NCI-H2107 (cell line): Measurements from ENCODE around the gene PRKCE.

Source experiments
- DNase-seq: peaks from one replicate; lab custom pipeline; 2025; lab: John Stamatoyannopoulos, UW

PRKCE gene

DNA sequence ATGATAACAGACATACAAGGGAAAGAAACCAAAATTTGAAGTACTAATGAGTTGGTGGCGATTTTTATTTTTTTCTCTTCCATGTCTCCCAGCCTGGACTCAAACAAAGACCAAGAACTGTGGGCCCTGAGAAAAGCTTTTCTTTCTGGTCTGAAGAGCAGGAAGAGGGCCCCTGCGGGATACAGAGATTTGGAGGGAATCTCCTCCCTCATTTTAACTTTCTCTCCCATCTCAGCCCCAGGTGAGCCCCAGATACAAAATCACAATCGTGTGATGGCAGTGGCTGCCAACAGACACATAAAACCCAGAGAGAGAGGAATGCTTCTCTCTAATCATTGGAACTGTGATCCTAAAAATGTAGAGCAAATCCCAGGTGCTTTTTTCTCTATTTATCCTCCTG is 19.5 kb upstream of the PRKCE start:
- DNase-seq, result no peak

DNA sequence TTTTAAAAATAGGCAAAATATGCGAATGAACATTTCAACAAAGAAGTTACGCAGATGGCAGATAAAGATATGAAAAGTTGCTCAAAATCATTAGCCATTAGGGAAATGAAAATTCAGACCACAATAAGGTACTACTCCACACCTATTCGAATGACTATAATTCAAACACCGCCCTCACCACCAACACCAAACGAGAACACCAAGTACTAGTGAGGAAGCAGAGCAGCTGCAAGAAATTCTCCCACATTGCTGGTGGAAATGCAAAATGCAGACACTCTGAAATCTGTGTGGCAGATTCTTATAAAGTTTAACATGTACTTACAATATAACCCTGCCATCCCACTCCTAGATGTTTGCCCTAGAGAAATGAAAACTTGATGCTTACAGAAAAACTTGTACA is 17.3 kb upstream of the PRKCE start:
- no peak for DNase-seq

DNA sequence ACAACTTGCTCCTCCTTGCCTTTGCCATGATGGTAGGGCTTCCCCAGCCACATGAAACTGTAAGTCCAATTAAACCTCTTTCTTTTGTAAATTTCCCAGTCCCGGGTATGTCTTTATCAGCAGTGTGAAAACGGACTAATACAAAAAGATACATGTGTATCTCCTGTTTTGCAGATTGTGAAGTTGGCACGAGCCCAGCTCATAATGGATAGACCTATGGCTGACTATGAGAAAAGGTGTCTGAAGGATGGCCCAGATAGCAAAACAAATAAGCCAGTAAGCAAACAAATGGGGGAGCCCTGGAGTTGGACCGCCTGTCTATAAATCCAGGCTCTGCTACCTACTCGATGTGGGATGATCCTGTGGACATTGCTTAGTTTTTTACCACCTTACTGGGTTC is 15.5 kb upstream of the PRKCE start:
- no peak for DNase-seq

DNA sequence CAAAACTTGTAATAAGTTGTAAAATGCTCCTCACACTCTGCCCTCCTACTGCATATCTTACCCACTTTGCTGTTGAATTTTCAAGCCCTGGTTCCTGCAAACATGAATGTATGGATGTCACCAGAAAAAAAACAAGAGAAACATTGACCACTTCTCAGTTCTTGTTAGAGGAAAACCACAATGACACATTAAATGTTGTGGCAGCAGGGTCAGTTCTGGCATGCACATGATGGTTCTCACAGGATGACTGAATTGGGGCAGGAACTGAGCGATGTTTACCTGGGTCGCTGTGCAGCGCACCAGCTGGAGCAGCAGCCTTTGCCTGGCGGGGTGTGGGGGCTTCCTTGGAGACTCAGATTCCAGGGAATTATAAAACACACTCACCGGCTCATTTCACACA is 14.0 kb upstream of the PRKCE start:
- DNase-seq, result no peak

DNA sequence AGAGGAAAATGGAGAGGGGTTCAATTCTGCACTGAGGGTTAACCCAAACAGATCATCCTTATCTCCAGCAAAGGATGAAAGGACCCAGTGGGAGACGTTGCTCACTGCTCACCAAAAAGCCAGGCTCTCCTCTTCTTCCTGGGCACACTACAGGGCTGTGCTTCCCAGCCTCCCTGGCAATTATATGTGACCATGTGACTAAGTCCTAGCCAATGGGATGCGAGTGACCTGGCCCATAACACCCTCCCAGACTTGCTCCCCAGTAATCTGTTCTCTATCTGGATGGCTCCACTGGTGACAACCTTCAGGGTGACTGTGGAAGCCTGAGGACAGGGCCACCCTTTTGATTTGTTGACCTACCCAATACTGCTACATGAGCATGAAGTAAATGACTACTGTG is 10.9 kb upstream of the PRKCE start:
- no peak for DNase-seq

DNA sequence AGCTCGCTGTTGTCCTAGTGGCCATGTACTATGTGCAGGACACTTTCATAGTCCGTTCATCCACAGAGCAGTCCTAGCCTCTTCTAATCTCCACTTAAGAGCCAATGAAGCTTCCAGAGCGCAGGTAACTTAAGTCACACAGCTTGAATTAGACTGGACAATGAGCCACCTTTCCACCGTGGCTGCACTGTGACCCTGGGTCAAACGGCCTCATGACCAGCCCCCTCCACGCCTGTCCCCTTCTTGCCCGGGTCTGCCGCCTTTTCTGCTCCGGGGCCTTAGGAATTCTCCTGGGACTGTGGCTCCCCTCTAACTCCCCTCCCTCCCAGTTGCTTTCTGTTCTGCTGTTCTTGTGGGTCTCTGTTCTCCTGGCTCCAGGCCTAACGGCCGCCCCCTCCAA is 8.4 kb upstream of the PRKCE start:
- DNase-seq, result no peak

DNA sequence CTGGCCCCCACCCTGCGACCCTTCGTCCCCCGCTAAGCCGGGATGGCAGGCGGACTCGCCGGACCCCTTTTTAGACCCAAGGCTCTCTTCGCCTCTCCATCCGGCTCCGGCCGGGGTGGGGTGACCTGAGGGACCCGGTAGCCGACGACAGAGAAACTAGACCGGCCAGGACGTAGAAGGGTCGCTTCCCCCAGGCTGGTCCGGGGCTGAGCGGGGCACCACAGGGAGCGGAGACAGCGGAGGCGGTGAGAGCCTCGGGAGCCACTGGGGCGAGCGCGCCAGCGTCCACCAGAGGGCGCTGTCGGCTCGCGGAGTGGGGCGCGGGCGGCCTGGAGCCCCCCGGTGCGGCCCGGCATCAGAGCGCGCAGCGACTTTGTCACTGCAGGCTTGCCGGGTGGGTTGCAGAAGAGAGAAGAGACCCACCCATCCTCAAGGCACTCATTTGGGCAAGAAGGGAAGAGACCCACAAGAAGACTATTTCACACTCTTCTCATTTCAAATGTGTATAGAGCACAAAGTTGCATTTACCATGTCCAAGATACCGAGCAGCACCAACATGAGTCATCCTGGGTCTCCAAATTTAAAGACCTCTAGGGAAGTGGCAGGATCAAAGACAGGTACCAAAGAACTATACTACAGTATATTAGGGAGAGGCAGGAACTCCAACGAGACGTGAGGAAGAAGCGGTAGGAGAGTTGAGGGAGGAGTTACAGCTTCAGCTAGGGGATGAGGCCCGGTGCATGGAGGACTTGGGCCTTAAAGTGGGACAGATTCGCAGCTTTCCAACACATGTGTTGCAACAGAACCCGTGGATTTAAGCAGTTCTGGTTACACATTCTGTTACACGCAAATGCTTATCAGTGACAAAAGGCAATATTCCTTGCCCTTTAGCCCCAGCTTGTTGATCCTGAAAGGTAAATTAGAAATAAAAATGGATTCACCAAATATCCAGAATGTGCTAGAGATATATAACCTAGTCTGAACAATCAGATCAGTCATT is 7.6 kb upstream of the PRKCE start:
- DNase-seq, result no peak

DNA sequence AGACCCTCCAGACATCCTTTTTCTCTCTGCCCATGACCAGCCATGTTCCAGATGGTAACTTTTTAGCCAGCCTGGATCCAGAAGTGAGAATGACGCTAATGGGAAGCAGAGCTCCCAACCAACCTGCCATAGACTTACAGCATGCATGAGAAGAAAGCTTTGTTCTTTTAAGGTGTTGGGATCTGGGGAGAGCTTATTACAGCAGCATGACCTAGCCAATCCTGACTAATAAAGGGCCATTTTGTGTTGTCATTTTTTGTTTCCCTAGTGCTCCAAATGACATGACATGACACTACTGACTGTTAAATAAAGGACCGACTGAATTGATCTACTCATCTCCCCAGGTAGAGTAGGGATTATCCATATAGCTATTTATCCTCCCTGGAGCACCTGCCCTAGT is 5.2 kb upstream of the PRKCE start:
- no peak for DNase-seq

DNA sequence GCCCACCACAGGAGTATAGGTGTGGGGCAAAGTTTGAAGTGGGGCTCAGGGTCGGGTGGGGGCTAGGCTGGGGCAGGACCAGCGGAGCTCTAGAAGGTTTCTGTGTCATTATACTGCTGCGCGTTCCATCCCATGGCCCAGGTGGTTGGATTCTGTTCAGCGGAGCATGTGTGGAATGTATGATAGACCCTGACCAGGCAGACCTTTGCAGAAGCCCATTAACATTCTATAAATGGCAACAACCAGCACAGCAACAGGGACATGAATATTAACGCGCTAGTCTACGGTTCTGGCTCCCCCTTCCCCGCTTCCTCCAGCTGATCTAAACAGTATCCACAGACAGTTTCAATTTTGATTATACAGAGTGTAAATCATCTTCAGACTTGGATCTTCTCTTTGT is 4.1 kb upstream of the PRKCE start:
- DNase-seq, result no peak

DNA sequence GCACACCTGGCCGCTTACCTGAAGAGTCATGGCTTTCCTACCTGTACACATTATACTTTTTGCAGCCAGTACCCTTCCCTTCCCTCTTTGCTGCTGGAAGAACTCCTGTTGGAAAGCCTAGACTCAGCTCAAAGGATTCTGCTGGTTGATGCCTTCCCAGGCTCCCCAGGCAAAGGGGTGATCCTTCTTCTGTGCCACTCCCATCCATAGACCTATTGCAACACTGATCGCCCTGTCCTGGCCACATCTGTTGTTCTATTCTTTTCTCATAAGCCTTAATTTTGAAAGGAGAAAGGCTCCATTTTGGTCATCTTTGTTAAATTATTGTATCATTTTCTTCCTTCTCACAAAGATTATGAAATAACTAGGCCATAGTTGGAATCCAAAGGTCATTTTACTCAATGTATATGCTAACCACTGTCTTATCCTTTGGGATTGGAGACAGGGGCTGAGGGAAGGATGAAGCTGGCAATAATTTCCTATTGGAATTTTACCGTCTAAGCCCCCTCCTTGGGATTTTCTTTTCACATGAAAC is 3.4 kb upstream of the PRKCE start:
- DNase-seq, result no peak

DNA sequence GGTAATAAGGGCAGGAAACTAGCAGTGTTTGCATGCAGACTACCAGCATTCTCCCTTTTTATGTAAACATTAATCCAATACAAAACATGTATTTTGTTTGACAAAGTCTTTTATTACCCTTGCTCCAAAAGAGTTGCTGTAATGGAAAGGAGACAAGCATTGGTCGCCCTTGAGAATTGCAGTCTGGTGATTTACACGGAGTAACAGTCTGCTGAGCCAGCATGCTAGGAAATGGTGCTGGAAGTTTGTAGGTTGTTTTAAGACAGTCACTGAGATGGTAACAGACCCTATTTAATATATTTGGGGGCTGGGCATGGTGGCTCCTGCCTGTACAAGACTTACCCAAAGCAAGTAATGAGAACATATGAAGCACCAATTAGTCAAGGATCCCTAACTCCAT is 2.8 kb upstream of the PRKCE start:
- no peak for DNase-seq

DNA sequence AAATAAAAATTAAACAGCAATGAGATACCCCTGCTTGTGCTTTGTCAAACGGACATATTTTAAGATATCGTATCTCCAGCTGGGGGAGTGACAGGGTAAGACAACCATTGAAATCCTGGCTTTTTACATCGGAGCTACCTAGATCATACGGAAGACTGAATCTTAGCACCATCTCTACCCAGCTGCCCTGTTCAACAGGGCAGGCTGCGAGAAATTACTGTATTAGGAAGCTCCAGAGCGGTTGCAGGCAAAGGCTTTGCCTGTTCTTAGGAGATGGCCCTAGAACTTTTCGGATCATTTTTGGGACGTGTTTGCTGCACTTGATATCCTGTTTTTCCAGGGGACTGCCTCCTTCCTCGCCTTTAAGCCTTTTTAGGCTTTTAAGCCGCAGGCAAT is 2.0 kb upstream of the PRKCE start:
- no peak for DNase-seq

DNA sequence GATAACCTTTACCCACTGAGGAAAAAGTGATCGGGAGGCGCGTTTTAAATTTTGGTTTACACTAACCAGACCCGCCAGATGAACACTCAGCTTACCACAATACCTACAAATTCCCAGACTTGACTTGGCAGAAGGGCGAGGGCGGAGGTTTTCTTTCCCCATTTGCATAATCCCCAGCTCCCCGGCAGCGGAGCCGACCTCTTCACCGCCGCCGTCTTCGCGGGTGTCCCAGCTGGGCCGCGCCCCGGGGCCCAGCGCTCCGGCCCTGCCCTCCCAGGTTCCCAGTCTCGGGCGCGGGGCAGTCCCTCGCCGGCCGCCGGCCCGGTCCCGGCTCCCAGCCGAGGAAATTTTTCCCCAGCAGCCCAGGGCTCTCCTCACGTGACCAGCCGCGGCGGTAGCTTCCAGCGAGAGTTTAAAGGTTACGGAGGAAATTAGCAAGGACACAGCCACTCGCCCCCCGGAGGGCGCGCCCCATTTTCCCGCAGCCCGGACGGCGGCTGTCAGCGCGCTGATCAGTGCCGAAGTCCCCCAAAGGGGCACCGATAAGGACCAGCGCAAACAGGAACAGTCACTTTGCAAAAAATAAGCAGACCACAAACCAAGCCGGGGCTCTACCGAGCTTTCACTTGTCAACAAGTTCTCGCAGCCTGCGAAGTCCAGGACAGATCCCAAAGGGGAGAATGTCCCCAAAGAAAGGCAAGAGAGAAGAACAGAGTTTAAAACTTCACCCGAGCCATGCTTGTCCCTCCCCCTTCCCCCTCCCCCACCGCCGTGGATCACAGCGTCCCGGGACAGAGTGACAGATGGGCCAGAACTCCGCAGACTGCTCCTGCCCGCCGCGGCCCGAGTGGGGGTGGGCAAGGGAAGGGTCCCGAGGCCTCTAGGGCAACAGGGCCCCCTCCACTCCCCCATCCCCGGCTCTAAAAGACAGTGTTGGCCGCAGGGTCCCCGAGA is 1.3 kb upstream of the PRKCE start:
- DNase-seq, result no peak

DNA sequence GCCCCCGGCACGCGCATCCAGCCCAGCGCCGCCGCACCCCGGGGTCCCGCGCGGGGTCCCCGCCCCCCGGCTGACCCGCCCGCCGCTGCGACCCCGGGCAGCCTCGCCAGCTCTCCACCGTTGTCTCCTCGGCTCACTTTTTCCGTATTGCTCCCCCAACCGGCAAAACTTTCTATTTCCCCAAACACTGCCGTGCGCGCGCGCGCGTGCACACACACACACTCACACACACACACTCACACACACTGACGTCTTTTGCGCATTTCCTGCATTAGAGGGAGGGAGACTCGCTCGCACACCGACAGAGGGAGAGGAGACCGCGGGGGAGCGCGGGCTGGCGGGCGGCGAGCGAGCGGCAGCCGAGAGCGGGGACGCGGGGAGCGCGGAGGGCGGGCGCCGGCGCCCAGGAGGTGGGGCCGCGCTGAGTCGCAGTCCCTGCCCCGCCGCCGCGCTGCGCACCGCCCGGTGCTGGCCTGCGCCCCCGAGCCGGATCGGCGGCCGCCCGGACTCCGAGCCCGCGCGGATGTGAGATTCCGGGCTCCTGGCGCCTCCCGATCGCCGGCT is 542 bp upstream of the PRKCE start:
- peak; percentile 57 for DNase-seq

DNA sequence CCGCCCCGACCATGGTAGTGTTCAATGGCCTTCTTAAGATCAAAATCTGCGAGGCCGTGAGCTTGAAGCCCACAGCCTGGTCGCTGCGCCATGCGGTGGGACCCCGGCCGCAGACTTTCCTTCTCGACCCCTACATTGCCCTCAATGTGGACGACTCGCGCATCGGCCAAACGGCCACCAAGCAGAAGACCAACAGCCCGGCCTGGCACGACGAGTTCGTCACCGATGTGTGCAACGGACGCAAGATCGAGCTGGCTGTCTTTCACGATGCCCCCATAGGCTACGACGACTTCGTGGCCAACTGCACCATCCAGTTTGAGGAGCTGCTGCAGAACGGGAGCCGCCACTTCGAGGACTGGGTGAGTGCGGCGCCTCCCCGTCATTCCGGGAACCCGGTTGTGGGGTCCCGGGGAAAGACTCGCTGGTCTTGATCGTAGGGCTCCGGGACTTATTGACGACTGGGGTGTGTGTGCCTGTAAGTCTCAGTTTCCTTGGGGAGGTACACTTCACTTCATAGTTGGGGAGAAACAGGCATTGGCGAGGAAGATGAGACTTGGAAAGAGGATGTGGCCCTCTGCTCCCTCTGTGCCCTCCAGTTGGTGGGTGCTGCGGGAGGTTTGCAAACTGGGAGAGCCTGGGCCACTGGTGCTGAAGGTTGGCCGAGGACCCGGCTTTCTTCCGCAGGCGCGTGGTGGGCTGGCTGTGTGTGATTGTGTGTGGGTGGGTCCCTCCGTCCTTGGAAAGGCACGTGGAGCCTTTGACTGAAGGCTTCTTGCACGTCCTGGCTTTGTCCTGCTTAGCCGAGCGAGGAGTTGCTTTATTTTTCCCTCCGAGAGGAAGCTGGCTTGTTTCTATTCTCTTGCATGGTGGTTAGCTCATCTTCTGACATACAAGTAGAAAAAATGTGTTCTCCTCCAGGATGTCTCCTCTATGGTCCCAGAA is 886 bp downstream of the PRKCE start:
- no peak for DNase-seq

DNA sequence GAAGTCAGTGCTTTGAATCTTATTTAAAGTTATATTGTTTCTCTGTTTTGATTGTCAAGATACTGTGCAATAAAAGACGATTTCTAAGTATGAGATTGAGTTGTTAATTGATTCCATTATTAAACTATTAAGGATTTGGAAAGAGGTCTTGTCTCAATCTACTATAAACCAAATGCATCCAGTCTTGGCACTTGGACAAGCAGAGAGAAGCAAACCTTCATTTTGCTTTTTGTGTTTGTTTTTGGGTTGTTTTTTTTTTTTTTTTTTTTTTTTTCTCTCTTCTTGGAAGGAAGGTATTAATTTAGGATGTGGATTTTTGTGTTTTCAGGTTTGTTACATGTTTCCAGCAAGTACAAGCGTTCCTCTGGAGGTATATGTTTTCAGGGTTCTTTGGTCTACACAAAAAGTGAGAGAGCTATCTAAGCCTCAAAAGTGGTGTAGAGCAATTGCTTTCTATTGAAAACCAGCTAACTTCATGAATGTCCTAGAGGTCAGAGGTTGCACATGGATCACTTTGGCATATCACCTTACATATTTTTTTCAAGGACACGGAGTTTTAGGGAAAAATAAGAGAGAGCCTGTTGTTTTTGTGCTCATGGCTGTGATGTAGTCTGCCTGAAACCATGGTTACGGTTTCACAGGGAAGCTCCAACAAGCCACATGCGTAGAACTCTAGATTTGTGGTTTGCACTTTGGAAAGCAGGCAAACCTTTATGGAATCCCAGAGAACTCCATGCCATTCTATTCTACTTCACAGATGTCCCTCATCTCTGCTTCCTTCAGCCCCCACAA is 1.8 kb downstream of the PRKCE start:
- no peak for DNase-seq

DNA sequence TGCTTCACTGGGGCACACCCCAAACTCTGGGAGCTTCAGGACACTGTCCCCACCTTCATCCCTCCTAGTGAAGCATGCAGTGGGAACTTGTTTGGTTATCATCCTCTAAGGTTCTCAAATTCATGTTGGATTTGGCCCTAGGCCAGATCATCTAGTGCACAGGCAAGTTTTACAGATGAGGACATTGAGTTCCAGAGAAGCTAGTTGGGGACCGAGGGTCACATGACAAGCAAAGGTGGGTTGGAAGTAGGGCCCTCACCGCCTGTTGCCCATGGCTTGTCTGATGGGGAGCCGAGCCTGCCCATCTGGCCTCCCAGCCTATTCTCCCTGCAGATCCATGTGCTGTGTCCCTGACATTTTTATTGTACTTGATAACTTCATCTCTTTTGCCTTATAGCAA is 2.8 kb downstream of the PRKCE start:
- no peak for DNase-seq

DNA sequence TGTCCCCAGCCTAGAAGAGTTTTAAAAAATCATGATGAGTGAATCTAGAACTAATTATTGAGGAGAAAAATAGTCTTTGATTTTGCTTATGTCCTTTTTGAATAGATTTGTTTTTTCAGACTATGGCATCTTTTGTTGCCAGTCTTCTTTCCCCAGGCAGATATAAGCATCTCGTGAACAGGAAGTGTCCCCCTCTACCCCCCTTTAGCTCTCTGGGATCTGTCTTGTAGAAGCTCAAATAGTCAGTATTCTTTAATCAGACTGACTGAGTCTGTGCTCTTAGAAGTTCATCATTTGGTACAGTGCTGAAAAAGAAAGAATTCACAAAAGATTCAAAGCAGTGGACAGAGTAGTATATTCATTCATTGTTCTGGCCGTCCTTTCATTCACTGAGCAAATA is 10.4 kb downstream of the PRKCE start:
- no peak for DNase-seq

DNA sequence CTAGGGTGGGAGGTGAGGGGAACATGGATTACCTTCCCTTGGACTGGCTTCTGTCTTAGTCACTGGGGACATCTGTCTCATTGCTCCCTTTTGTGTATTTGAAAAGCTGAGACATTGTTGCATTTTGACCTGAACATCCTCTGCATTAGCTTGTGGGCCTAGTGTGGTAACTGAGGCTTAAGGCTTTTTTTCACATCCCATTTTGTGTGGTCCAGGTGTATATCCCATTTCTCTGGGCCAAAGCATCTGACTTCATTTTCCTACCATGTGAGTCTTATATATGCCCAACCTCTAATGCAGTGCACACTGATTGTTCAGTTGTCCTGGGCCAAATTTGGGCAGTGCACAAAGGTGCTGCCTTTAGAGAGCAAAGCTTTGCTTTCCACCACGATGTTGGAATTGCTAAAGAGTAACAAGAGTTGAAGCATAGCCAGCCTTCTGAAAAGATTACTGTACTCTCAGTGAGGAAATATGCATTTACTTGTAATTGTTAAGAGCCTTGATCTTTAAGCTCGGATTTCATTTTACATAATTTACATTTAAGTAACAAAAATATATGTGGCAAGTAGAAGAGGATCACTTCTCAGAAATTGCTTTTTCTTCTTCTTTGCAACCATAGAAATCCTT is 13.3 kb downstream of the PRKCE start:
- no peak for DNase-seq

DNA sequence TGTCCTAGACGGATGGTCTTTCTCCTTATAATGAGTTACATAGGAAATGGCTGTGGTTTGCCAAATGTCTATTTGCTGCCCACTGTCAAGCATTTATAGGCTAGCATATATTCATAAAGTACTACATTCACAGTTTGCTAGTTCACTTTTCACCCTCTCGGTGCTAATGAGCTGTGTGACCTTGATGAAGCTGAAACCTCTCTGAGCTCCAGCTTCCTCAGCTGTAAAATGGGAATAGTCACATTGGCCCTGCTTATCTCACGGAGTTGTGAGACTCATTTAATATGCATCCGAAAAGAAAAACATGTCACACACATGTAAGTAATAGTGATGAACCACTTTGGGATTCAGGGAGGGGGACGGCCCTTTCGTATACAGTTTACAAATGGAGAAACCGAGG is 17.0 kb downstream of the PRKCE start:
- DNase-seq, result no peak
